NCI-H1694 treated with DMSO at 0.1 percent for 48 hours (cell line): ENCODE measurements around the gene DSTYK.
"Not testable (repeated sequence)": the region's sequence is repeated elsewhere in the genome, so short reads cannot be mapped to it uniquely, and the experiment has no call there.

ENCODE experiments used
- DNase-seq: peaks from one replicate; lab custom pipeline; 2025; lab: John Stamatoyannopoulos, UW

Gene DSTYK

GRCh38 chr1:205214756-205215155 lies 3.3 kb upstream of the DSTYK start:
- no peak for DNase-seq

DNA sequence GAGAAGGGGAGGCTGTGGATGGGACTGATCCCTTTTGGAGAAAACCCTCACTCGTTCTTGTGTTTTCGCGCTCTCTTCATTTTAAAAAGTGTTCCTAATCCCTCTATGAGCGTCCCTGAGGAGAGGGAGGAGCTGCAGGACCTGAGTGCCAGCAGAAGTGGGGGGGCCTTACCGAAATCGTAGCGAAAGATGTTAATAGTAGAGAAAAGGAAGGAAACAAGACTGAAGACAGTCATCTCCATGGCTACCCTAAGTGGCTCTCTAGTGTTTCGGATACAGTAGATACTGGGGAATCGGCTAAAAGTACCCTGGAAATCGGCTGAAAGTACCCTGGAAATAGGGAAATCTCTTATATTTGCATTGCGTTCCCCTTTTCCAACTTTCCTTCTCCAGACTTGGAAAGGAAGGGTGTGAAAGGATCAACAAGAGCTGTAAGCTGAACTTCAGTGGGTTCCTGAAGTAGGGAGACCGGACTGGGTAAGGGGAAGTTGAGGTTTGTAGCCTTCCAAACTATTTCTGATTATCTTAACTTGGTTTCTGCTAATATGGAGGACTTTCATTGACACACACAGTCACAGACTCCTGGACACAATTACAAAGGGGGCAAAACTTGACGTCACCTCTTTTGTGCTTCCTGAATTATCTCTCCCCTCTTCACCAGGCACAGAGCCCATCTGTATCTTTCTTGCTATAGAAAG lies 486 bp upstream of the DSTYK start:
- no peak for DNase-seq

GRCh38 chr1:205210756-205211168 lies 740 bp downstream of the DSTYK start:
- DNase-seq = no peak

DNA sequence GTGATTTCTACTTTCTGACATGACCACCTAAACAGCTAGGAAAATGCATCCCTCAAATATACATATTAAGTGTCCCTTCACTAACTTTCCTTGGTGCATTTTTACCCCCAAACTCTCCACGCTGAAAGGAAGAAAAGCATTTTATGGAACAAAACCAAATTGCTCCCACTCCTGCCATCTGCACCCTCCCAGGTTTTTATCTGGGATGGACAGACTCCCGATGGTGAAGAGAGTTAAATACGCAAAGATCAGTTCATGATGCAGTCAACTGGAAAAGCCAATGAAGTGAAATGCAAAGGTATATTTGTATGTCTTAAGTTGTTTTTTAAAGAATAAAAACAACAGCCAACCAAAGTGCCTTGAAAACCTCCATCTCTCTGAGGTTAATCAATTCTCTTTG lies 2.7 kb downstream of the DSTYK start:
- no peak for DNase-seq

- no peak for DNase-seq
These were observed 6.4 kb downstream of the DSTYK start for GRCh38 chr1:205205055-205205454.

GRCh38 chr1:205204552-205204951 lies 7.0 kb downstream of the DSTYK start:
- no peak for DNase-seq

DNA sequence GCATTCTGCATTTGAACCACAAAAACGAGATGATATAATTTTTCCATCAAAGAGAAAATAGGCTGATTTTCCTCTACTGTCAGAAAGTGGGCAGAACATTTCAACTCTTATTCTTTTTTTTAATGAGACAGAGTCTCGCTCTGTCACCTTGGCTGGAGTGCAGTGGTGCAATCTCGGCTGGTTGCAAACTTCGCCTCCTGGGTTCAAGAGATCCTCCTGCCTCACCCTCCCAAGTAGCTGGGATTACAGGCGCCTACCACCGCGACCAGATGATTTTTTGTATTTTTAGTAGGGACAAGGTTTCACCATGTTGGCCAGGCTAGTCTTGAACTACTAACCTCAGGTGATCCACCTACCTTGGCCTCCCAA lies 11.6 kb downstream of the DSTYK start:
- DNase-seq = no peak

DNA sequence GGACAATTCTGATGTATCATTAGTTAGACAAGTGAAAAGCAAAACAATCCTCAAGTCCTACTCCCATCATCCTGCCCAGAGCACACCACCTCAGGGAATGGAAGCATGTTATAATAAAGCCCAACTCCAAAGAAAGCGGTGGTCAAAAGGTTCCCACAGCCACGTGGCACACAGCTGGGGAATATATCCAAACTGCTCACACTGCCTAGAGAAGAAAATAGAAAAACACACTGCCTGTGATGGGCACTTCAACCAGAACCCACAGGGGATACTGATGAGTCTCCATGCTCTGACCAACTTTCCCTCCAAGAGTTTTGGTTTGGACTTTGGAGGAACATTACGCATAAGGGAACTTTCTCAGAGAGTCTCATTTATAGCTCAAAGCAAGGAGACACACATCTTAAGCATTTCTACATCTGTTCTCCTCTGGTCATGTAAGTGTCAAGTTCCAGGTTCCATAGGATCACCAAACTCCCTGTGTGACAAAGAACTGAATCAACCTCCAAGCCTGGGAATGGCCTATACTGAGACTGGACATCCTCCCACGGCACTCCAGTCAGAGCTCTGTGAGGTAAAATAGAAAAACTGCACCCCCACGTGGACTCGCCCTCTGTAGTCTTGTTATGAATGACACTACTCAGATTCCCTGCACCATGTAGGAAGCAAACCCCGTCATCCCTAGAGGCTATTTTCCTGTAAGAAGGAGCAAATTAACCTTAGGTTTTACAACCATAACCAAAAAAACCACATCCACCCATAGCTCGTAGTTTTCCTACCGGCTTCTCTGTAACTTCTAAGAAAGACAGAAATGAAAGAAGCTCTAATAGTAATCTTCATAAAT lies 12.2 kb downstream of the DSTYK start:
- no peak for DNase-seq

GRCh38 chr1:205192287-205192686 lies 19.2 kb downstream of the DSTYK start:
- DNase-seq = no peak

GRCh38 chr1:205191622-205192021 lies 19.9 kb downstream of the DSTYK start:
- peak; percentile 80 for DNase-seq

GRCh38 chr1:205190845-205191577 lies 20.5 kb downstream of the DSTYK start:
- DNase-seq = peak; percentile 23

- no peak for DNase-seq
These were observed 22.4 kb downstream of the DSTYK start for GRCh38 chr1:205189131-205189530.

GRCh38 chr1:205188596-205188995 lies 22.9 kb downstream of the DSTYK start:
- DNase-seq = peak; percentile 23

GRCh38 chr1:205188098-205188497 lies 23.4 kb downstream of the DSTYK start:
- no peak for DNase-seq

- DNase-seq = peak; percentile 14
These were observed 24.1 kb downstream of the DSTYK start for GRCh38 chr1:205187420-205187819.

DNA sequence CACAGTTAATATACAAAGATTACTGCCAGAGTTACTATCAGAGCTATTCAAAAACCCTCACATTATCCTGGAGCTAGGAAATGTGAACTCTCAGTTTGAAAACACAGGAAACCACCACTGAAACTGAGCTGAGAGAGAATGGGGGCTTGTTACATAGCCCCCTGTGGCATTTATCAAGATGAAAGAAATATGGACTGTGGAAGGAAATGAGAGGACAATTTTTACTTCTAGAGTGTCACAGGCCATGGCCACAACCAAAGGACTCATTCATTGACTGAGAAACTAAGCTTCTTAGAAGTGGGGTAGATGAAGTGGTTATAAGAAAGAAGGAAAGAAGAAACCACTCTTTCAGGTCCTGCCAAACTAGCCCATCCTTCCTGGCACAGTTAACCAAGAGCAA lies 25.3 kb downstream of the DSTYK start:
- no peak for DNase-seq

- DNase-seq = no peak
These were observed 27.7 kb downstream of the DSTYK start for GRCh38 chr1:205183676-205184335.

DNA sequence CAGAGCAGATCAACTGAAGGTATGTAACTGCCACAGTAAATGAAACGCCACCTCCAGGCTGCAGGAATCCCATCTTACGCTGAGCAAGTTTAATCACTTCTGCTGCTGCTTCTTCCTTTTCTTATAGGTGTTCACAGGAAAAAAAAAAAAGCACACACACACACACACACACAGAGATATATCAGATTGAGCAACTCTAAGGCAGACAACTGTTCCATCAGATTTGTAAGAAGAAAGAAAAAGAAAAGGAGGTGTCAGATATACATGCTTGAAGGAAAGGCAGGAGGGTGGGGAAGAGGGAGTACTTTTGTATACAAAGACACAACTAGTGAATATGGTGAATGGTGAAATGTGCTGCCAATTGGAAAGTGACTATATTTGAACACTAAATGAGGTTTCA lies 28.6 kb downstream of the DSTYK start:
- DNase-seq = no peak

DNA sequence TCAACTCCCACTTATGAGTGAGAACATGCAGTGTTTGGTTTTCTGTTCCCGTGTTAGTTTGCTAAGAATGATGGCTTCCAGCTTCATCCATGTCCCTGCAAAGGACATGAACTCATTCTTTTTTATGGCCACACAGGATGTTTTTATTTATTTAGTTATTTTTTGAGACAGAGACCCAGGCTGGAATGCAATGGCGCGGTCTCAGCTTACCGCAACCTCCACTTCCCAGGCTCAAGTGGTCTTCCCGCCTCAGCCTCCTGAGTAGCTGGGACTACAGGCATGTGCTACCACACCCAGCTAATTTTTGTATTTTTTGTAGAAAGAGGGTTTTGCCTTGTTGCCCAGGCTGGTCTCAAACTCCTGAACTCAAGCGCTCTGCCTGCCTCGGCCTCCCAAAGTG lies 31.2 kb downstream of the DSTYK start:
- DNase-seq = not testable (repeated sequence)

DNA sequence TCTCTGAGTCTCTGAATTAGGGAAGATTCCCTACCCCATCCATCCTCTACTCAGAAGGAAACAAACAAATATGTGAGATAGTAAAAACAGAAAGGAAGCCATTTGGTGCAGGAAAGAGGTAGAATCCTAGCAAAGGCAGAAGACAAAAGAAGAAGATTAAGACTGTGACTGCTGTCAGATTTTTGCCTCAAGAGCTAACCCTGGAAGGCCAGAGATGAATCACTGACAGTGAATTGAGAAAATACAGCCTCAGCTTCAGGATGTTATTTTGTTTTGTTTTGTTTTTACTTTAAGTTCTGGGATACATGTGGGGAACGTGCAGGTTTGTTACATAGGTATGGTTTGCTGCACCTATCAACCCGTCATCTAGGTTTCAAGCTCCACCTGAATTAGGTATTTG lies 31.7 kb downstream of the DSTYK start:
- DNase-seq = no peak

DNA sequence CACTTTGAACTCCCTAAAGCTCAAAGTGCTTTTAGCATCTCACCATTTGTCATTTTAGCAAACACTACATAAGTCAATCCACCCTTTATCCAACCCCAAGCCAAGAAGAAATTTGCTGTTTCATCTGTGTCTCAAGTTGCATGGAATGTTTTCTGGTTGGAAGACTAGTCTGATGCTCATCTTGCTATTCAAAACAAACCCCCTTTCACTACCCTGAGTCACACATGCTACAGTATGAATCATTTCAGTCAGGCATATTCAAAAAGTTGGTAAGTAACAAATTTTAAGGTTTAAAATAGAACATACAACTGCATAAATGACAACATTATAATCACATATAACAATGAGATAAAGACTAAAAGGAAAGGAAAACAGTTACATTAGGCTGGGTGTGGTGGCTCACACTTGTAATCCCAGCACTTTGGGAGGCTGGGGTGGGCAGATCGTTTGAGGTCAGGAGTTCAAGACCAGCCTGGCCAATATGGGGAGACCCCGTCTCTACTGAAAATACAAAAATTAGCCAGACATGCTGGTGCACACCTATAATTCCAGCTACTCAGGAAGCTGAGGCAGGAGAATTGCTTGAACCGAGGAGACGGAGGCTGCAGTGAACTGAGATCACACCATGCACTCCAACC lies 38.7 kb downstream of the DSTYK start:
- DNase-seq = no peak

DNA sequence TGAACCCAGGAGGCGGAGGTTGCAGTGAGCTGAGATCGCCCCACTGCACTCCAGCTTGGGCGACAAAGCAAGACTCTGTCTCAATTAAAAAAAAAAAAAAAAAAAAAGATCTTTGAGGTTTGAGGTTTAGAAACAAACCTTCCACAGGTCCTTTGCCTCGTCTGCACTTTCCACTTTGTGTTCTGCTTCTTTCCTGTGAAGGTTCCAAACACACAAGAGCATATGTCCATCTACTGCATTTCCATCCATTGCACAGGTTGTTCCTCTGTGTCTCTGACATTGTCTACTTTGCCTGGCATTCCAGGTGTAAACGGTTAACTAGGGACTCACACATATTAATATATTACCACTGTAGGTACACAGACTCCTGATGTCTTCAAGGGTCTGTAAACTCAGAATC lies 40.1 kb downstream of the DSTYK start:
- no peak for DNase-seq
